Measurements from ENCODE around the gene HK1.

The HK1 gene

GRCh38 chr10:69246581-69247312 is 31.5 kb upstream of the HK1 start:
- no peak for TF ChIP-seq CTCF (IDR thresholded peaks at IDR 0.05; ENCODE audit: low read length)
- no peaks in the 10 kb centered on the region for H3K9me3 ChIP-seq (ENCODE audit: low read length)
- H3K27me3 ChIP-seq (ENCODE audit: insufficient read depth, low read length) = no peaks in the 10 kb centered on the region
- H3F3A ChIP-seq (ENCODE audit: insufficient read depth, low read length) = no peaks in the 10 kb centered on the region
- no peaks in the 10 kb centered on the region; the same call in 1 of the 2 replicates for H3K36me3 ChIP-seq (ENCODE audit: insufficient read depth, low read length)
- no peak overlapping the region for H3K4me2 ChIP-seq (ENCODE audit: low read length)
- H3K9me2 ChIP-seq (ENCODE audit: low read depth, low read length) = no peaks in the 10 kb centered on the region
- no peak overlapping the region for H3K4me3 ChIP-seq (ENCODE audit: low read depth, low read length, poor library complexity, severe bottlenecking)
- H3K79me2 ChIP-seq (ENCODE audit: insufficient read depth, low read length) = no peaks in the 10 kb centered on the region
- H2AFZ ChIP-seq (ENCODE audit: low read length) = no peak overlapping the region
- H3K9ac ChIP-seq (ENCODE audit: low read length) = no peak overlapping the region
- H3K27ac ChIP-seq (ENCODE audit: low read depth, low read length, poor library complexity, severe bottlenecking) = no peak overlapping the region
- H4K20me1 ChIP-seq (ENCODE audit: insufficient read depth, low read length) = no peaks in the 10 kb centered on the region
- H3K4me1 ChIP-seq (ENCODE audit: insufficient read depth, low read length, severe bottlenecking) = no peaks in the 10 kb centered on the region

GRCh38 chr10:69247313-69247710 is 31.0 kb upstream of the HK1 start:
- Histone ChIP-seq H3K9me3 (ENCODE audit: low read length) (no peaks in the 10 kb centered on the region), H3K4me3 (ENCODE audit: low read depth, low read length, poor library complexity, severe bottlenecking) (no peak overlapping the region), H2AFZ (ENCODE audit: low read length) (no peak overlapping the region), H3F3A (ENCODE audit: insufficient read depth, low read length) (no peaks in the 10 kb centered on the region), H4K20me1 (ENCODE audit: insufficient read depth, low read length) (no peaks in the 10 kb centered on the region), H3K79me2 (ENCODE audit: insufficient read depth, low read length) (no peaks in the 10 kb centered on the region), H3K9ac (ENCODE audit: low read length) (no peak overlapping the region), H3K4me1 (ENCODE audit: insufficient read depth, low read length, severe bottlenecking) (no peaks in the 10 kb centered on the region), H3K4me2 (ENCODE audit: low read length) (no peak overlapping the region), H3K9me2 (ENCODE audit: low read depth, low read length) (no peaks in the 10 kb centered on the region), H3K36me3 (ENCODE audit: insufficient read depth, low read length) (no peaks in the 10 kb centered on the region; the same call in 1 of the 2 replicates), H3K27ac (ENCODE audit: low read depth, low read length, poor library complexity, severe bottlenecking) (no peak overlapping the region), H3K27me3 (ENCODE audit: insufficient read depth, low read length) (no peaks in the 10 kb centered on the region)
- TF ChIP-seq EZH2 (IDR thresholded peaks at IDR 0.05; ENCODE audit: borderline replicate concordance, low read length) (no peak), CTCF (IDR thresholded peaks at IDR 0.05; ENCODE audit: low read length) (no peak)

- H4K20me1 ChIP-seq (ENCODE audit: insufficient read depth, low read length) = no peaks in the 10 kb centered on the region
- H3K9me3 ChIP-seq (ENCODE audit: low read length) = no peaks in the 10 kb centered on the region
- H3K4me2 ChIP-seq (ENCODE audit: low read length) = no peak overlapping the region
- H3K4me1 ChIP-seq (ENCODE audit: insufficient read depth, low read length, severe bottlenecking) = no peaks in the 10 kb centered on the region
- H2AFZ ChIP-seq (ENCODE audit: low read length) = no peak overlapping the region
- no peaks in the 10 kb centered on the region for H3K27me3 ChIP-seq (ENCODE audit: insufficient read depth, low read length)
- TF ChIP-seq CTCF (IDR thresholded peaks at IDR 0.05; ENCODE audit: low read length) = no peak
- no peak overlapping the region for H3K9ac ChIP-seq (ENCODE audit: low read length)
- no peak overlapping the region for H3K27ac ChIP-seq (ENCODE audit: low read depth, low read length, poor library complexity, severe bottlenecking)
- H3K79me2 ChIP-seq (ENCODE audit: insufficient read depth, low read length) = no peaks in the 10 kb centered on the region
- no peaks in the 10 kb centered on the region for H3F3A ChIP-seq (ENCODE audit: insufficient read depth, low read length)
- H3K4me3 ChIP-seq (ENCODE audit: low read depth, low read length, poor library complexity, severe bottlenecking) = no peak overlapping the region
- no peaks in the 10 kb centered on the region for H3K9me2 ChIP-seq (ENCODE audit: low read depth, low read length)
- H3K36me3 ChIP-seq (ENCODE audit: insufficient read depth, low read length) = no peaks in the 10 kb centered on the region; the same call in 1 of the 2 replicates
Observed at GRCh38 chr10:69248117-69248730, 30.1 kb upstream of the HK1 start.
